22Rv1 (cell line): ENCODE measurements around the gene HSPBAP1.

ENCODE experiments used
- CTCF ChIP-seq: fragments of 450-650 bp; IDR thresholded peaks from 2 replicates; pipeline ENCODE4 v1.5.1; 2017; ENCODE audit warnings: mild to moderate bottlenecking
- ZFX ChIP-seq: fragments of 450-650 bp; IDR thresholded peaks from 2 replicates; pipeline ENCODE4 v1.6.1; 2017; ENCODE audit warnings: antibody characterized with exemption, borderline replicate concordance

- TF ChIP-seq CTCF (no peak), ZFX (no peak)
Measured at GRCh38 chr3:122772827-122773226, 20.8 kb downstream of the HSPBAP1 start.
